Measurements from ENCODE around the gene P2RY6.

Gene P2RY6

GRCh38 chr11:73345481-73346160, 73.5 kb downstream of the P2RY6 start:
- in situ Hi-C loops (cut with HindIII; ENCODE audit: low pct_ligation_motif_present, low sequenced_read_pairs), result no loop called here
- TF ChIP-seq, protein P1, sequence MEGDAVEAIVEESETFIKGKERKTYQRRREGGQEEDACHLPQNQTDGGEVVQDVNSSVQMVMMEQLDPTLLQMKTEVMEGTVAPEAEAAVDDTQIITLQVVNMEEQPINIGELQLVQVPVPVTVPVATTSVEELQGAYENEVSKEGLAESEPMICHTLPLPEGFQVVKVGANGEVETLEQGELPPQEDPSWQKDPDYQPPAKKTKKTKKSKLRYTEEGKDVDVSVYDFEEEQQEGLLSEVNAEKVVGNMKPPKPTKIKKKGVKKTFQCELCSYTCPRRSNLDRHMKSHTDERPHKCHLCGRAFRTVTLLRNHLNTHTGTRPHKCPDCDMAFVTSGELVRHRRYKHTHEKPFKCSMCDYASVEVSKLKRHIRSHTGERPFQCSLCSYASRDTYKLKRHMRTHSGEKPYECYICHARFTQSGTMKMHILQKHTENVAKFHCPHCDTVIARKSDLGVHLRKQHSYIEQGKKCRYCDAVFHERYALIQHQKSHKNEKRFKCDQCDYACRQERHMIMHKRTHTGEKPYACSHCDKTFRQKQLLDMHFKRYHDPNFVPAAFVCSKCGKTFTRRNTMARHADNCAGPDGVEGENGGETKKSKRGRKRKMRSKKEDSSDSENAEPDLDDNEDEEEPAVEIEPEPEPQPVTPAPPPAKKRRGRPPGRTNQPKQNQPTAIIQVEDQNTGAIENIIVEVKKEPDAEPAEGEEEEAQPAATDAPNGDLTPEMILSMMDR (IDR thresholded peaks at IDR 0.05; ENCODE audit: low read depth, low read length, missing control alignments), result no peak
- peaks cover 9% of the 10 kb centered on the region for H3K36me3 ChIP-seq (replicated peaks)
- no peak overlapping the region for H3K27ac ChIP-seq
- DNase-seq, result no peak
- no peak overlapping the region for H3K4me3 ChIP-seq (ENCODE audit: low read depth, low read length)
- no peaks in the 10 kb centered on the region for H3K27me3 ChIP-seq (replicated peaks)

GRCh38 chr11:73346186-73346935, 74.2 kb downstream of the P2RY6 start:
- DNase-seq, result no peak
- in situ Hi-C loops (cut with HindIII; ENCODE audit: low pct_ligation_motif_present, low sequenced_read_pairs), result no loop called here
- TF ChIP-seq, protein P1 (IDR thresholded peaks at IDR 0.05; ENCODE audit: low read depth, low read length, missing control alignments), result no peak
- H3K4me3 ChIP-seq (ENCODE audit: low read depth, low read length), result no peak overlapping the region
- H3K36me3 ChIP-seq (replicated peaks), result peaks cover 9% of the 10 kb centered on the region
- H3K27me3 ChIP-seq (replicated peaks), result no peaks in the 10 kb centered on the region
- H3K27ac ChIP-seq, result no peak overlapping the region

- in situ Hi-C loops (cut with HindIII; ENCODE audit: low pct_ligation_motif_present, low sequenced_read_pairs), result no loop called here
- TF ChIP-seq, protein P1 (IDR thresholded peaks at IDR 0.05; ENCODE audit: low read depth, low read length, missing control alignments), result no peak
- no peak for DNase-seq
- H3K36me3 ChIP-seq (replicated peaks), result peaks cover 9% of the 10 kb centered on the region
- no peak overlapping the region for H3K4me3 ChIP-seq (ENCODE audit: low read depth, low read length)
- no peak overlapping the region for H3K27ac ChIP-seq
- no peaks in the 10 kb centered on the region for H3K27me3 ChIP-seq (replicated peaks)
Observed at GRCh38 chr11:73347067-73347466, 74.9 kb downstream of the P2RY6 start.
